GM12864 (cell line): ENCODE results near the gene RLN3.
"Not testable (repeated sequence)": the region's sequence is repeated elsewhere in the genome, so short reads cannot be mapped to it uniquely, and the experiment has no call there.

Source experiments
- DNase-seq: peaks from one replicate; pipeline ENCODE4 v3.0.0-alpha.2; 2011; ENCODE audit warnings: low read depth
- H3K4me3 ChIP-seq: 2 replicates; pipeline ENCODE4 v1.5.1; 2011; ENCODE audit warnings: mild to moderate bottlenecking, low read depth, low read length, control low read depth
- CTCF ChIP-seq: IDR thresholded peaks from 2 replicates; pipeline ENCODE4 v1.5.1; 2011; ENCODE audit warnings: low read depth, mild to moderate bottlenecking, moderate library complexity, low read length, control low read depth, inconsistent platforms; ENCODE audit errors: missing control alignments

The RLN3 gene

GRCh38 chr19:14006766-14007562 is 21.0 kb upstream of the RLN3 start:
- H3K4me3 ChIP-seq = peak overlapping the region; percentile 86
- no peak for TF ChIP-seq CTCF
- DNase-seq = no peak

- no peak for DNase-seq
- TF ChIP-seq CTCF = no peak
- no peak overlapping the region for H3K4me3 ChIP-seq
These were observed 15.5 kb upstream of the RLN3 start for GRCh38 chr19:14012378-14012915.

- H3K4me3 ChIP-seq = peak overlapping the region; percentile 25; the same call in 1 of the 2 replicates
- DNase-seq = peak; percentile 85
- TF ChIP-seq CTCF = no peak
These were observed 12.4 kb upstream of the RLN3 start for GRCh38 chr19:14015524-14016035.

GRCh38 chr19:14019100-14019499 is 8.8 kb upstream of the RLN3 start:
- no peak for TF ChIP-seq CTCF
- DNase-seq = no peak
- no peak overlapping the region for H3K4me3 ChIP-seq

GRCh38 chr19:14019739-14020138 is 8.2 kb upstream of the RLN3 start:
- not testable (repeated sequence) for DNase-seq, H3K4me3 ChIP-seq

GRCh38 chr19:14021474-14021873 is 6.5 kb upstream of the RLN3 start:
- no peak for DNase-seq
- no peak for TF ChIP-seq CTCF
- H3K4me3 ChIP-seq = no peak overlapping the region

- no peak for TF ChIP-seq CTCF
- no peak for DNase-seq
- H3K4me3 ChIP-seq = no peak overlapping the region
These were observed 5.5 kb upstream of the RLN3 start for GRCh38 chr19:14022469-14022868.
